GM21786 (cell line): ENCODE data around the gene PAX3.

Experiments
- ATAC-seq: cut with Tn5 transposase; IDR thresholded peaks from one replicate; pipeline ENCODE4 v1.9.1; 2021; ENCODE audit not compliant: unreplicated experiment

The PAX3 gene

DNA sequence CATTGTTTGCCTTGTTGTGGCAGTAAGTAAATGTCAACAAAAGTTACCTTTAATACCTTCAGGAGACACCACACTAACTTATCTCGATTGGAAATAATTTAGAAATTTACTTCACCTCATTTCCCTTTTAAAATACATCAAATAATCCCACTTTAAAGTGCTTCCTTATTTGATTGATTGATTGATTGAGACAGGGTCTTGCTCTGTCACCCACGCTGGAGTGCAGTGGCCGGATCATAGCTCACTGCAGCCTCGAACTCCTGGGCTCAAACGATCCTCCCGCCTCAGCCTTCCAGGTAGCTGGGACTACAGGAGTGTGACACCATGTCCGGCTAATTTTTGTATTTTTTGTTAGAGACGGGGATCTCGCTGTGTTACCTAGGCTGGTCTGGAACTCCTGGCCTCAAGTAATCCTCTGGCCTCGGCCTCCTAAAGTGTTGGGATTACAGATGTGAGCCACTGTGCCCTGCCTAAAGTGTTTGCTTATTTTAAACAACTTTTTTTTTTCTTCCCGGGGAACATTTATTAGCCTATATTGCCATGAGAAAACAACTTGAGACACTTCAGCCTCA is 12.0 kb upstream of the PAX3 start:
- ATAC-seq: no peak

DNA sequence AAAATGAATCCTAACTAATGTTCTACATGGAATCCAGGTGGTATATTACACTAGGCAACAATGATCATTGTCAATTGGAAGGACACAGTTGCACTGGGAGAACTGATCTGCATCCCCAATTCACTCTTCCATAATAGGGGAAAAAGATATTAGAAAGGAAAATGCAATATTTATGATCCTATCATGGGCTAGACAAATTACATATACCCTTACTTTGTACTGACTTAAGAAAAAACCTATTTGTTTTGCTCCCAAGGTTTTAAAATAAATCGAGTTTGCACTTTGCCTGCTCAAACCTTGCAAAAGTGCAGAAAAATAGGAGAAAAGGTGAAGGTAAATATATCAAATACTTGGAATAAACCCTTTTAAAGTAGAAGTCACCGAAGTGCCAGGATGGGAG is 11.0 kb upstream of the PAX3 start:
- no peak for ATAC-seq

DNA sequence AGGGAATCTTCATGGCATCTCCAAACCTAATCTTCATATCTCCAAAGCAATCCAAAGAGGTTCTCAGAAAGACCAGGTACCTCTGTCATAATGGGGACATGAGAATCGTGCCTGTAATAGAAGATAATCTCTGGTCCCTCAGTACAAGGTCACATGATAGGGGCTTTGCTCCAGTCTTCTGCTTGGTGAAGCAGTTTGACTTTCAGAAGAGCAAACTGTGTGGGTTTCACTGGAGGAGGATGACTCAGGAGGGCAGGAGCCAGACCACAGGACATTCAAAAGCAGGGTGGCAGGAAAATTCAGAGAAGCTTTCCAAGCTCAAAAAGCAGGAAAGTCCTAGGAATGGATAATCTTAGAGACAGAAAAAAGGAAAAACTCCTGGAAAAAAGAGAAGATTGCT is 10.6 kb upstream of the PAX3 start:
- ATAC-seq: no peak

DNA sequence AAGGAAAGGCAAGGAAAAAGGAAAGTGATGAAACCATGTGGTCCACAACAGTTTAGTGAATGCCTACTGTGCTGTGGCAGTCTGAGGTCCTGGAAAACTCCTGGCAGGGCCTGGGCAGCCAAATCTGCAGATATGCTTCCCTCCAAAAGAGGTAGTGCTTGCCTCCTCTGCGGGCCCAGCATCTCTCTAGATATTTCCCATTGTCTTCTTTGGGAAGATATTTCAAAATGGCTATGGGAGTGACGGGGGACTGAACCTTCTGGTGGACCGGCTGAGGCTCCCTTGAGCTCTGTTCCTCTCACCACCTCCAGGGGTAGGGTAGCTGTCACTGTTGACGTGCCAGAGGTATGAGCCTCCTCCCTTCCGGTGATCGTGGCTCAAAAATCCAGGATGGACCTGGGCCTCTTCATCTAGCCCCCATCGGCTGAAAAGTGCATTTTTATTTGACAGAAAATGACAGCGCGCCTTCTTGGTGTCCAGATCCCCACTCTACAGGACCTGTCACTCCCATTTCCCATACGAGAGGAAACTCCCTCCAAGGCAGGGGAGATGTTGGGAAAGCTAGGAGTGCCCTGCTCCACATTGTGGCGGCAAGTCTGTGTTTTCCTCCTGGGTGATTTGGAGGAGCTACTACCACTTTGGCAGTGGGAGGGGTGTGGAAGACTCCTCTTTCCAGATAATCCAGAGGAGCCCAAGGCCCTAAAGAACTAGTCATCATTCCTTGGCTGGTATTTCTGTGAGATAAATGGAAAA is 9.4 kb upstream of the PAX3 start:
- ATAC-seq: no peak

DNA sequence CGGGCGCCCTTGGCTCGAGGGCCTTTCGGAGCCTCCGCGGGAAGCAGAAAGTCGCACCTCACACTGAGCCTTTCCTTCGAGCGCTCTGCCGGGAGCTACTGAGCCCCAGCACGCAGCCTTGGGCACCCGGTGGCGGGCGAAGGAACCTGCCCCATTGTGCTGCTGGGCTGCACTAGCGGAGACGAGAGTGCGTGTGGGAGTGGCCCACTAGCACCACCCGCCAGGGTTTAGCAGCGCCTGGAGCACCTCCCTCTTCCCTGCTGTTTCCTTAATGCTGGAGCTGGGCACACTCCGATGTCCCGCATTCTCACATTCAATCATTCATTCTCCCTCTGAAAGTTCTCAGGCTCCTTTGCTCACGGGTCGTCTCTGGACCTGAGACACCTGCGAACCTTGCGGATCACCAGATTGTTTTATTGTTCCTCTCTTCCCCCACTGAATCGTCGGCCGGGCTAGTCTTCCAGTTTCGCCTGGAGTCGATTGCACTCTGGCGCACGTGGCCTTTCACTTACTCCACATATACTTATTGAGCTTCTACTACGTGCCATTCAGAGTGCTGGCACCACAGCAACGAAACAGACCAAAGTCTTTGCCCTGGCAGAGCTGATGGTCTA is 8.5 kb upstream of the PAX3 start:
- ATAC-seq: peak; percentile 27

DNA sequence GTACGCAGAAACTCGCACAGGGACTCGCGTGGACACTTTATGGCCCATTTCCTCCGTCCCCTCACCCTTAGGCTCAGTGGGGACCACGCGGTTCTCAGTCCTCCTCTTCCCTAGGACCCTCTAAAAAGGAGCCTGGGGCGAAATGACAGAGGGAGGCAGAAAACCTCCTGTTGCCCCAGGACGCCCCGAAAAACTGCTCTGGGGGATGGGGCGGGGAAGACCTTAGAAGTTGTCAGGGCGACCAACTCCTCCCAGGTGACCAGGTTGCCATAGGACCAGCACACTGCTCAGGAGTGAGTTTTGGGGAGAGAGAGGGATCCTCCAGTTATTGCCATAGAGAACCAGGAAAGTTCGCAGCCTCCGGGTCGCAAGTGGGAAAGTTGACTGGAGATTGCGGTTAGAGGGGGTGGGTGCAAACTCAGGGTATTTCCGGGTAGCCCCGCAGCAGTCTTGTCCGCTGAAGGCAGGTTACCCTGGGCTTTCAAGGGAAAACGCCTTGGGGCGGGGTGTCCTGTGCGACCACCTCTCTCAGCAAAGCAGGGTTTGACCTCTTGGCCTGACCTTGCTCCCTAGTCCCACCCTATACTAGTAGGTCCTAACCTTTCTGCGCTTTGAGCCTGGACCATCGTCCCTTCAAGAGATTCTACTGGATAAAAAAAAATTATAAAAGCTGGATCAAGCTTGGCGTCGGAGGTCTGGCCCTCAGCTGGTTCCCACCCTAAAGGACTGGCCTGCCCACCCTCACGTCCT is 7.8 kb upstream of the PAX3 start:
- no peak for ATAC-seq

DNA sequence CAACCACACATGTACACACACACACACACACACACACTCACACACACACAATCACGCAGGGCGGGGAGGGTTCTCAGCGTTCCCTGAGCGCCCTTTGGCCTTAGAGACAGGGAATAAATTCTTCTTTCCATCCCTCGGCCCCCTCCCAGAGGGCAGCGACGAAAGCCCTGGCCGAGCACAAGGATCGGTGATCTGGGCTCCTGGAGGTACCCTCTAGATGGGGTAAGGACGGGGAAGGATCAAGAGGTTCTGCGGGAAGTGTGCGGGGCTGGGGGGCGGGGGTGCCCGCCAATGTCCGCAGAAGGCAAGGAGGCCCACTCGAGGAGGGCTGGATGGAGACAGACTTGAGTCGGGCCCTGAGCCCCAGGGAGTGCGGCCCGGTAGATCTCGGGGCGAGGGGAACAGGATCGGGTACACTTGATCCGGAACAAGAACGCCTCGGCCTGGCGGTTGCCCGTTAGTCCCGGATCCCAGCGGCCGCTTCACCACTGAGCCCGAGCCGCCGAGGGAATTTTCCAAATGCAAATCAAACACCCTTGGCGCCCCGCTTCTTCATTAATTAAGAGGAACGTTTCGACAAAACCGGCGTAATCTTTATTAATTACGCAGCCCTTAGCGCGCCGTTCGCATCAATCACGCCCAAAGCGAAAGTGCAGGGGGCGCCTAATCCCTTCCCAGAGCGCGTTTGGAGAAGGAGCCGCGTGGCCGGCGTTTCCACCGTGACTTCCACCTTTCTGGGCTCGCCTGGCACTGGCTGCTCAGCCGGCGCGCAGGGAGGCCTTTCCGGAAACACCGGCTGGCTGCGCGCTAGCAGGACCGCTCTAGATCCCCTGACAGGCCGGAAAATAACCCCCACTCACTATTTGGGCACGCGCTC is 7.0 kb upstream of the PAX3 start:
- ATAC-seq: peak; percentile 30

DNA sequence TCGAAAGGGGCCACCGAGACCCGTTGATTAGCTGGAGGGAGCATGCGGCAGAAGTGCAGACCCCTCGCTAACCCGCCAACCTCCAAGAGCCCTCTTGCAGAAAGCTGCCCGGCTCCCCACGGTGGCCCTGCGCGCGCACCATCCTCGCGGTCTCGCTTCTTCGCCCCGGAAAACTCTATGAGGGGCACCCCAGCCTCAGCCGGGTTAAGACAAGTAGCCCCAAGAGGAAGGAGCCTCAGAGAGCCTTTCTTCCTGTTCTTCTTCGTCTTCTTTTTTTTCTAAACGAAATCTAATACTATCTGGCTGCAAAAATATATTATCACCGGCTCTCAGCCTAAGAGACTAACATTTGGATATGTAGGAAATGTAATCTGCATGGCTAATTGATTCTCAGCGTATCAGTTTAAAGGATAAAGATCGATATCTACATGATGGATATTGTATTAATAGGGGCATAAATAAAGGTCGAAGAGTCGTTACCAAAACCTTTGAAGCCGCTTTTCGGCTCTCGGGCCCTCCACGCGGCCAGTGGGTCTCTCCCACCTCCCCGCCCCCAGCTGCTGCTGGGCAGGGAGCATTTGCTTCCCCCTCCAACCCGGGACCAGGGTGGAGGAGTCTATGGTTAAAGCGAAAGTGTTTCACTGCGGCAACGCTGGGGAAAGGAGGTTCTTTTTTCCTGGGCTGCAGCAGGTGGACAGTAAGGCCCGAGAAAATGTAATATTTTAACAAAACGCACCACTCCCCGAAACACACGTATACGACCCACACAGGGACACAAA is 6.1 kb upstream of the PAX3 start:
- no peak for ATAC-seq

DNA sequence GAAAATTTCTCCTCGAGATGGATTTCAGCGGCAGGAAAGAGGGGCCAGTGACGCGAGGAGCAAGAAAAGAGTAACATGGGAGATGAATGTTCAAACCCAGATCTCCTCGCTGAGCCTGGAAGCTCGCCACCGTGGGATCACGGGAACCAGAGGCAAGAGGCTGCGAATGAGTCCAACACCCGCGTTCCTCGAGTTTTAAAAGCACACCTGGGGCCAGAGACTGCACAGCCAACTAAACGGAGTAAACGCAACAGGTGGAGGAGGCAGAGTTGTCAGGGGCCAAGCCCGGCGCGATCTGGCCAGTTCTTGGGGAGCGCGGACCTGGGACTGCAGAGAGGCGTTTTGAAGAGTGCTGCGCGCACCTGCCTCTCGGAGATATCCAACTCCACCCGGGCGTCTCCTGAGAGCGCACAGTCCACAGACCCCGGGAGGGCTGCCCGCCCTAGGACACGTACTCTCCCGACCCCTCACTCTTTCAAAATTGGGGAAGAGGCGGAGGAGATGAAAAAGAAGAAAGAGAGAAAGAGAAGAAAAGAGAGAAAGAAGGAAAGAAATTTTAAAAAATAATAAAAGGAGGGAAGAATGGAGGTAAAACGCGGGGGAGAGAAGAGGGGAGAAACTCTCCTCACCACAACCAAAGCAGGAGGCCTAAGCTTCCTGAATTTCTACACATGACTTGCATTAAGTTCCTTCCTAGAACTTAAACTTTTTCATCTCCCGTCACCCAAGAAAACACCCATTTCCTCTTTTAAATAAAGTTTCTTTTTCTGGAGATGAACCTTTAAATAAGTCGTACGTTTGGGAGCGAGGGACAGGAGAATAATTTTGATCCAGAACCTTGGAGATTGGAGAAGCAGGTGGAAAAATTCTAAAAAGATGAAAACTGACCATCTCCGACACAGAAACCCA is 5.3 kb upstream of the PAX3 start:
- no peak for ATAC-seq

DNA sequence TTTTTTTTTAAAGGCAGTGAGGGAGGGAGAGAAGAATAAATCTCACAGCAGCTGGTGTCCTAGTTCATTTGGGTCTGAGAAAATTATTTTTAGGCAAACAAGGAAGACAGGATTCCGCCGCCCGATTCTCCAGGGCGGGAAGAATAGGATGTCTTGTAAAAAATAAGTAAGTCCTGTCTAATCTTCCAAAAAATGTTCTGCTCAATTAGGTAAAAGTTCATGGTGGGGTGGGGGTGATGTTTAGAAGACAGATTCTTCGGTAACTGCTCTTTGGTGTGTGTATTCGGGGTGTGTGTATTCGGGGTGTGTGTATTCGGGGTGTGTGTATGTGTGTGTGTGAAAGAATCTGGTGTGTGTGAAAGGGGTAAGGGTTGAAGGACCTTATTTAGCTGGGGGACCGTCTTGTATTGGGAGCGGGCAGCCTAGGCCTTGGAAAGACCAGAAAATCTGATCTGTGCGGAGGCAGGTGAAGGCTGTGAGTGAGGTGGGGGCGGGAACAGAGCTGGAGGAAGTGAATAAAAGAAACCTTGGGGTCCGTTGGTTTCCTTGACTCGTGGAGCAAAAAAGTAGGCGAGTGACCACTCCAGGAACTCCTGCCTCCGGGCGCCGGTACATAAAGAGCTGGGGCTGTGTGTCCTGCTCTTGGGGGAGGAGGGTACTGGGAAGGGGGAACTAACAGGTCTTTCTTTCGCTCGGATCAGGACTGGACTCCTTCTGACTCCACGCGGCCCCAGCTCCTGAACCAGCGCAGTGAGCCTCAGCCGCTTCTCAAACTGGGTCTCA is 4.4 kb upstream of the PAX3 start:
- ATAC-seq: no peak

DNA sequence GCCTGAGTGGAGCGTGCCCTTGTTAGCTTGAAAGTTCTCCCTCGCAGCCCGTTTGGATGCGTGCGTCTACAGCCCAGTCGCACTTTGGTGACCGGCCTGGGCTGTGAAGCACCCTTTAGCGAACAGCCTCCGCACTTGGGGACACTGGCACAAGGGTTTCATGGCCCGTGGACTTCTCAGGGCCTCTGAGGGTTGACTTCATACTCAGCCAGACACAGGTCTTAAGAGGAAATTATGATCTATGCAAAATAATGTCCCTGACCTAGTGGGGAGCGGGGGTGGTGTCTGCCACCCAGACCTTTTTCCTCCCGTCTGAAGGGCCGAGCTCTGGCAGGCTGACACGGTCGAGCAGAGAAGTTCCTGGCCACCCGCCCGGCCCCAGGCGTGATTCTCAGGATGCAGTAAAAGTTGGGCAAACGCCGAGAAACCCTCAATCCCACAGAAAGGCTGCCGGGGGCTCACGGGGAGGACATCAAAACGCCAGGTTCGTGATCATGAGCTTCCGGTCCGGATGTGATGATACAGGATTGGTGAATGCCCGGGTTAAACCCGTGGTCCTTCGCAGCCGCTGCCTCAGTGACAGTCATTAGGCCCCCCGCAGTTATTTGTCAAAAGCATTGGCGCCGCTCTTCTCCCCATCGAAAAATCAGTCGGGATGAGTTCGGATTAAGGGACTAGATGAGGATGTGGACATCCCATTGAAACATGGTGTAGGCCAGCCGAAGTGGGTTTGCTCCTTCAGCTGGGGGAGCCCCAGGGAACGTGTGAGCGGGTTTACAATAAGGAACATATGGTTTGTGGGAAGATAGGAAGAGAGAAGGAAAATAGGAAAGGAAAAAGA is 3.6 kb upstream of the PAX3 start:
- ATAC-seq: no peak

DNA sequence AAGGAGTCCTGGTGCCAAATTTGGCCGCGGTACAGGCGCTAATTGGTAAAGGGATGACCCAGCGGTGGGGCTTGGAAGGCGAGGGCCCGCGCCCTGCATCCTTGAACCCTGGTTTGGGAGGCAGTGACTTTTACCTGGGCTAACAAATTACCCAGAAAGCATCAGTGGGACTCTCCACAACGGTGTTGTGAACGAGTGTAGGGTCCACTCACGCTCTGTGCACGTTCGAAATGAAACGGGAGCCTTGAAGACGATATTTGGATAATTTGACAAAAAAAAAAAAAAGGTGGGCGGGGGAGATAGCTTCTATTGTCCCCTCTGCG is 3.0 kb upstream of the PAX3 start:
- no peak for ATAC-seq

DNA sequence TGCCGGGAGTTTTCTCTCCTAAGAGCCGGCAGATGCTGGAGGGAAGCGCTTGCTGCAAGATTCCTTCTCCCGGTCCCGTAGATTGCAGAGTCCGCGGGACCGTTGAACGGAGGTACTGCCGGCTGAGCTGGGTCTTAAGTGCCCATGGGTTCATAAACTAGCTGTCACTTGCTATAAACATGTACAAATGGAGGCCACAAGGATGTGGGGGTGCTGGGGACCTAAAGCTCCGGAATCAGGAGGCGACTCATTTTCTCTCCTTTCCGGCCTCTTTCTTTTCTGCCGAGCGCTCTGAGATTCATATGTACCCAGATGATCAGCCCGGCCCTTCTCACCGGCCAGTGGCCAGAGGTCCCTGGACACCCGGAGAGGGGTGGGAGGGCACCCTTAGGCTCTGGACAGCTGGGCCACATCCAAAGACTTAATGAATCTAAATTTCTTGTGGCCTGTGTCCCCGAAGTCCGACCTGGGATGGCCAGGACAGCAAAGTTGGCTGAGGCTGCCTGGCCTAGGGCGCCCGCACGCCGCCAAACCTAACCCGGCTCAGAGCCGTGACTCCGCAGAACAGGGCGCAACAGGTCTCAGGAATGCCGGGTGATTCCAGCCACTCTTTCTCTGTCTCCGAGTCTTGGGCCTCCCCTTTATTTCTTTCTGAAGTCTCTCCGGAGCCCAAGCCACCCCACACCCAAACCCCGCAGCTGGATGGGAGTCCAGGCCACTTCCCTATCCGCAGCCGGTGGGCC is 2.4 kb upstream of the PAX3 start:
- no peak for ATAC-seq

DNA sequence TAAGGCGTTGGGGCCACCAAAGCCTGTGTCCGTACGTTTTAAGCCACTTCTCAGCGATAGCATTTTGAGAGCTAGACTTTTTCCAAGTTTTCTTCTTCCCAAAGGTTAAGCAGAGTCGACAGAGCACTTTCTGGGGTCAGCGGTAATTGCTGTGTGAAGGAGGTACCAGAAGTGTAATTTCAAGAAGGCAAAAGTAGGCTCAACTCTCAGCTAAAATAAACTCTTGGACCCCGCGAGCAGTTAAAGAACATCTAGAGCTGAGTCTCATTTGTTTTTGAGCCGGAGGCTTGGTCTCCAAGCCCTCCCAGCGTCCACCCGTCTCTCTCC is 1.9 kb upstream of the PAX3 start:
- ATAC-seq: no peak

DNA sequence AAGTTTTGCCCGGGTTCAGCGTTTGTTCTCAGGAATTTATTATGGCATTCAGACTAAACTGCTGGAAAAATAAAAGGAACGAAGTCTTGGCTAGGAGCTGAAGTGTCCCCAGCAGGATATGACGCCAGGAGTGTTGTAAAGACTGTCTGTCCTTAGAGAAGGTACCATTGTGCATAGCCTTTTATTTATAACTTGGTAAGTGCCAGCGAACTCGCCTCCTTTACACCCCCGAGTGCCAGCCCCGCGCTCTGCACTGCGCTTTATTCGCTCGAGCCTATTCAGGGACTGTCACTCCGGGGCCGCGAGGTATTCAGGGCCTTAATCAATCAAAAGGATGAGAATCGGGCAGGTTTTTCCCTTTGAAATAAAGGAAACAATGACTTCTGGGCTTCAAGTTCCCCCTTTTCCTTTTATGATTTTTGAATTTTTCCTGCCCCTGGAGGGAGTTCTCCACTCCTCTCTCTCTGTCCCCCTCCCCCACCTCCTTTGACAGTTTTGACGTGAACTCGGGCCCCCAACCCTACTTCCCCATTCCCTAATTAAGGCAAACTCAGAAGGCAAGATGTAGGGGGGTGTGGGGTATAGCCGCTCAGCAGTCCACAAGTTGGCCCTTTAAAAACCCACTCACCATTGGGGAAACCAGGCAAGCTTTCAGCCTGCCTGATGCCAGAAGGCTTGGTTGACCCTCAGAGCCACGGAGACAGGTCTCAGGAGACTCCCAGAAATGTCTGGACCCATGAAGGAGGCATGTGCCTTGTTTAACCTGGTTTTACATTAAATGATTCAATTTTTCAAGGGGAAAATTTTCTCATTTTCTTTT is 1.3 kb upstream of the PAX3 start:
- ATAC-seq: no peak

DNA sequence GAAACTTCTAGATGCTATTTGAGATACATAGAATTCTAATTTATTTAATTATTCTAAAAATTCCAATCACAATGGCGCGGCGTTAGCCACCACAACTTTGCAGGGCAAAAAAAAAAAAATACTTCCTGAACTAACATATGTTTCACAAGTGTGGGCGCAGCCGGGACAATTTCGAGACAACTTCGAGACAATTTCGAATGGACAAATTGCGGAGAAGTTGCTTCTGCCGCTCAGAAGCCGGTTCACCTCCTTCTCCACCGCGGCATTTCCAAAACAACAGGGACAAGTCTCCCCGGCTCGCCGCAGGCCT is 842 bp downstream of the PAX3 start:
- ATAC-seq: no peak

DNA sequence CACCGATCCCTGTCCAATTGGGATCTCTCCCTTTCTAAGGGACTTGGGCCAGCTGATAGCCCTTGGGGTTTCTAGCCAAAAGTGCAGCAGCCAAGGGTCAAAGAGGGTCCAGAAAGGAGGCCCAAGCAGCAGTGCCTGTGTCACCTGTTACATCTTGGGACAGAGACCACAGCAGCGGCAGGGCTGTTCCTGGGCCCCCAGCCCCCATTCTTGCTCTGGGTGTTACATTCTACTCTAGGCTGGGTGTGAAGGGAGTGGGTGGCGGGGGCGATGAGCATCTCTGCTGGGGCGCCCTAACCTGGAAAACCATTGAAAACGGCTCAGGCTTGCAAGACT is 1.2 kb downstream of the PAX3 start:
- no peak for ATAC-seq
